Measurements from ENCODE around the gene HS3ST4.
"Not testable (repeated sequence)": the region's sequence is repeated elsewhere in the genome, so short reads cannot be mapped to it uniquely, and the experiment has no call there.

- not testable (repeated sequence) for TF ChIP-seq CTCF (conservative IDR thresholded peaks at IDR 0.05 in 1 of 2, IDR thresholded peaks at IDR 0.05 in 1 of 2; ENCODE audit: low read depth in 1 of 2, low read length in 2 of 2); EZH2 (IDR thresholded peaks at IDR 0.05; ENCODE audit: low read length, missing control alignments)
Measured at GRCh38 chr16:26098206-26098605, 406.4 kb downstream of the HS3ST4 start.
